CD14-positive monocyte (primary cell): ENCODE data around the gene PCGF1. TPM values are rescaled to one million over a fixed set of nuclear protein-coding genes. Genes with fewer than 3 reads are reported as not detected.

ENCODE experiments used
- DNase-seq, 3 donors: peaks; one replicate each; pipeline ENCODE4 v3.0.0-alpha.2; 2011 to 2022
- H2AFZ ChIP-seq: 2 replicates; pipeline ENCODE4 v1.6.0; 2012; ENCODE audit warnings: mild to moderate bottlenecking, low read depth, low read length, inconsistent platforms; ENCODE audit not compliant: insufficient read depth, poor library complexity, severe bottlenecking
- H3K27ac ChIP-seq, 2 donors: 1 replicate in 1 of 2; 2 replicates in 1 of 2; pipeline ENCODE4 v1.5.1; 2012 to 2013; ENCODE audit warnings: low read length in 2 of 2, control low read depth in 1 of 2, inconsistent platforms in 1 of 2, low read depth in 1 of 2, mild to moderate bottlenecking in 1 of 2
- H3K27me3 ChIP-seq, 2 donors: one replicate each; pipeline versions ENCODE4 v1.6.0 to v1.6.1; 2011 to 2013; ENCODE audit warnings: low read length in 2 of 2; ENCODE audit not compliant: control insufficient read depth in 2 of 2, insufficient read depth in 2 of 2
- H3K36me3 ChIP-seq, 2 donors: replicated peaks in 1 of 2; 1 replicate in 1 of 2; 2 replicates in 1 of 2; pipeline versions ENCODE4 v1.5.1 to v1.6.1; 2012 to 2013; ENCODE audit warnings: low read length in 2 of 2, control low read depth in 1 of 2, inconsistent platforms in 1 of 2, mild to moderate bottlenecking in 1 of 2; ENCODE audit not compliant: insufficient read depth in 2 of 2, control insufficient read depth in 1 of 2
- H3K4me1 ChIP-seq, 2 donors: 1 replicate in 1 of 2; 2 replicates in 1 of 2; pipeline versions ENCODE4 v1.5.1 to v1.6.1; 2012 to 2013; ENCODE audit warnings: low read length in 2 of 2, control low read depth in 1 of 2, inconsistent platforms in 1 of 2, mild to moderate bottlenecking in 1 of 2, moderate library complexity in 1 of 2; ENCODE audit not compliant: insufficient read depth in 2 of 2, control insufficient read depth in 1 of 2
- H3K4me2 ChIP-seq: replicated peaks from 2 replicates; pipeline ENCODE3; 2012; ENCODE audit warnings: low read length, moderate library complexity, mild to moderate bottlenecking; ENCODE audit not compliant: poor library complexity, severe bottlenecking; ENCODE audit errors: extremely low read depth
- H3K4me3 ChIP-seq, 3 experiments: fragments of 200-600 bp in 1 of 3; sonication (generic) in 1 of 3; replicated peaks in 1 of 3; 1 replicate in 2 of 3; 2 replicates in 1 of 3; pipeline ENCODE4 v1.5.1; 2011 to 2013; ENCODE audit warnings: low read length in 3 of 3, mild to moderate bottlenecking in 3 of 3, control low read depth in 2 of 3, low read depth in 2 of 3, inconsistent platforms in 1 of 3, moderate library complexity in 1 of 3
- H3K79me2 ChIP-seq: 2 replicates; pipeline ENCODE4 v1.6.0; 2012; ENCODE audit warnings: mild to moderate bottlenecking, control low read depth, inconsistent platforms, low read length, moderate library complexity; ENCODE audit not compliant: insufficient read depth
- H3K9ac ChIP-seq: 2 replicates; pipeline ENCODE4 v1.6.0; 2017; ENCODE audit warnings: low read length, mild to moderate bottlenecking; ENCODE audit not compliant: insufficient read depth, poor library complexity, severe bottlenecking
- H3K9me3 ChIP-seq, 2 donors: replicated peaks in 1 of 2; 1 replicate in 1 of 2; 2 replicates in 1 of 2; pipeline versions ENCODE4 v1.5.1 to v1.6.1; 2012 to 2013; ENCODE audit warnings: low read length in 2 of 2, control low read depth in 1 of 2; ENCODE audit not compliant: control insufficient read depth in 1 of 2, insufficient read depth in 1 of 2
- H4K20me1 ChIP-seq: 2 replicates; pipeline ENCODE4 v1.6.0; 2012; ENCODE audit warnings: mild to moderate bottlenecking, low read length, control low read depth, moderate library complexity; ENCODE audit not compliant: insufficient read depth
- H3K27ac Mint-ChIP-seq, 7 donors: one replicate each; pipeline ENCODE4 v1.8.0; 2020; ENCODE audit warnings: mild to moderate bottlenecking in 7 of 7, mixed read lengths in 7 of 7, moderate library complexity in 6 of 7, inconsistent platforms in 2 of 7
- H3K27me3 Mint-ChIP-seq, 3 donors: one replicate each; pipeline ENCODE4 v1.8.0; 2021 to 2022; ENCODE audit warnings: low read depth in 3 of 3, mild to moderate bottlenecking in 3 of 3, mixed read lengths in 3 of 3, moderate library complexity in 3 of 3, inconsistent platforms in 1 of 3
- H3K36me3 Mint-ChIP-seq, 2 donors: one replicate each; pipeline ENCODE4 v1.8.0; 2020; ENCODE audit warnings: mixed read lengths in 2 of 2, inconsistent platforms in 1 of 2, mild to moderate bottlenecking in 1 of 2
- H3K4me1 Mint-ChIP-seq: one replicate; pipeline ENCODE4 v1.8.0; 2020; ENCODE audit warnings: mild to moderate bottlenecking, mixed read lengths
- H3K4me3 Mint-ChIP-seq, 2 donors: one replicate each; pipeline ENCODE4 v1.8.0; 2020; ENCODE audit warnings: mild to moderate bottlenecking in 2 of 2, mixed read lengths in 2 of 2, moderate library complexity in 1 of 2
- H3K9me3 Mint-ChIP-seq, 7 donors: one replicate each; pipeline ENCODE4 v1.8.0; 2020 to 2022; ENCODE audit warnings: mixed read lengths in 7 of 7, mild to moderate bottlenecking in 6 of 7, moderate library complexity in 6 of 7, inconsistent platforms in 2 of 7
- CTCF ChIP-seq: fragments of 200-600 bp; IDR thresholded peaks from one replicate; pipeline ENCODE4 v1.8.0; 2022; ENCODE audit warnings: antibody characterized with exemption, mild to moderate bottlenecking
- WGBS: methylation state at CpG from one replicate; pipeline ENCODE4 v1.1.5; 2013; ENCODE audit warnings: missing lambda C conversion rate; ENCODE audit not compliant: insufficient coverage; 5-methylcytosine and 5-hydroxymethylcytosine counted together
- intact Hi-C, 2 donors: fragments of 100-400 bp; cut with micrococcal nuclease; formaldehyde crosslinking; loops; one replicate each; pipeline versions ENCODE4 v1.15.0 to v1.15.1; 2023
- polyA plus RNA-seq, 3 donors: library from polyadenylated mRNA; depleted of rRNA in 1 of 3; unstranded in 2 of 3; stranded (reverse) in 1 of 3; fragments of 300-500 nt in 2 of 3; fragments of >200 nt in 1 of 3; fragmentation: Illumina TruSeq in 2 of 3; gene quantifications; 1 replicate in 2 of 3; 2 replicates in 1 of 3; pipeline ENCODE4 v1.2.3, GENCODE V29; 2012 to 2021

PCGF1 gene
- polyA plus RNA-seq, 3 donors: 18.0 to 30.5 (median 20.5) TPM

GRCh38 chr2:74522516-74522915, 15.0 kb upstream of the PCGF1 start:
- no peak for TF ChIP-seq CTCF
- Mint-ChIP-seq H3K4me3 (no peak overlapping the region), H3K4me1 (peaks cover 16% of the 10 kb centered on the region), H3K9me3 (peaks cover 0 to 11% (median 1%) of the 10 kb centered on the region in 7 donors), H3K27me3 (peaks cover 47 to 50% (median 49%) of the 10 kb centered on the region in 3 donors), H3K27ac (no peak overlapping the region), H3K36me3 (peaks cover 20 to 28% of the 10 kb centered on the region in 2 donors)
- peaks cover 11% of the 10 kb centered on the region for H4K20me1 ChIP-seq
- intact Hi-C loops: no loop called here
- no peak overlapping the region for H3K27ac ChIP-seq
- no peak for DNase-seq
- no peak overlapping the region for H2AFZ ChIP-seq
- peaks cover 0 to 6% of the 10 kb centered on the region in 2 donors for H3K9me3 ChIP-seq
- H3K4me1 ChIP-seq: peaks cover 5 to 13% of the 10 kb centered on the region in 2 donors
- peaks cover under 1% of the 10 kb centered on the region for H3K79me2 ChIP-seq
- H3K9ac ChIP-seq: no peak overlapping the region
- no peak overlapping the region for H3K4me3 ChIP-seq
- 89% methylated on average over 3 of the region's 3 CpGs for WGBS
- no peak overlapping the region for H3K4me2 ChIP-seq
- peaks cover 11 to 17% of the 10 kb centered on the region in 2 donors for H3K36me3 ChIP-seq
- H3K27me3 ChIP-seq: peaks cover 23 to 35% of the 10 kb centered on the region in 2 donors

GRCh38 chr2:74516650-74517049, 9.2 kb upstream of the PCGF1 start:
- intact Hi-C loops: no loop called here
- peaks cover 72 to 93% of the 10 kb centered on the region in 2 donors for H3K27me3 ChIP-seq

More at GRCh38 chr2:74516650-74517049, 9.2 kb upstream of the PCGF1 start:
- Mint-ChIP-seq H3K4me1 (peaks cover 32% of the 10 kb centered on the region), H3K9me3 (peaks cover 2 to 26% (median 24%) of the 10 kb centered on the region in 7 donors), H3K4me3 (peak overlapping the region; percentile 72 to 93), H3K36me3 (peaks cover 7 to 10% of the 10 kb centered on the region in 2 donors), H3K27me3 (peaks cover 86 to 99% (median 91%) of the 10 kb centered on the region in 3 donors), H3K27ac (peak overlapping the region in 1 of 7 donors; percentile 63)
- H3K79me2 ChIP-seq: no peaks in the 10 kb centered on the region
- no peak for TF ChIP-seq CTCF
- peak overlapping the region; percentile 86 for H3K4me2 ChIP-seq
- H3K4me3 ChIP-seq: peak overlapping the region in 2 of 3 experiments; percentile 26 to 72
- no peaks in the 10 kb centered on the region for H3K36me3 ChIP-seq
- H2AFZ ChIP-seq: peak overlapping the region; percentile 74
- peaks cover 0 to 21% of the 10 kb centered on the region in 2 donors for H3K9me3 ChIP-seq
- 58% methylated on average over 10 of the region's 13 CpGs for WGBS
- no peak for DNase-seq
- H3K4me1 ChIP-seq: peaks cover 26 to 32% of the 10 kb centered on the region in 2 donors
- no peaks in the 10 kb centered on the region for H4K20me1 ChIP-seq
- H3K9ac ChIP-seq: no peak overlapping the region
- no peak overlapping the region for H3K27ac ChIP-seq
